GM12878 (cell line): ENCODE results near the gene TLL2. TPM values are rescaled to one million over a fixed set of nuclear protein-coding genes. Genes with fewer than 3 reads are reported as not detected.

Experiments
- ATAC-seq: fragments of 200-7000 bp; cut with Tn5 transposase; 3 replicates; pipeline ENCODE4 v1.9.1; 2020; ENCODE audit warnings: mild to moderate bottlenecking, moderate library complexity
- BruUV-seq: library from RNA; stranded (reverse); fragments of 400-500 nt; replicated peaks from 2 replicates; lab custom pipeline; 2021; lab: Mats Ljungman, UMichigan
- CTCF ChIA-PET: fragments of 300-600 bp; sonication (Branson Sonifier 250); formaldehyde crosslinking; extraction: SDS; loops from one replicate; lab custom pipeline; 2021; ENCODE audit warnings: inconsistent platforms; lab: Yijun Ruan, JAX
- POLR2A ChIA-PET: fragments of 350-600 bp; formaldehyde crosslinking; extraction: SDS; loops from one replicate; lab custom pipeline; 2021; ENCODE audit warnings: inconsistent platforms; lab: Charles Lee
- RAD21 ChIA-PET: fragments of 300-600 bp; sonication (Branson Sonifier 250); formaldehyde crosslinking; loops from one replicate; lab custom pipeline; 2023; ENCODE audit warnings: antibody characterized with exemption; ENCODE audit not compliant: unreplicated experiment; lab: Charles Lee
- SMC1A ChIA-PET: fragments of 300-600 bp; sonication (Branson Sonifier 250); formaldehyde crosslinking; loops from one replicate; lab custom pipeline; 2023; ENCODE audit not compliant: unreplicated experiment, uncharacterized antibody; lab: Charles Lee
- DNase-seq: peaks from one replicate; pipeline ENCODE4 v3.0.0-alpha.2; 2011; ENCODE audit warnings: low read depth, low spot score
- FAIRE-seq: peaks from 3 replicates; lab custom pipeline; 2011; peaks lifted over from hg19 to GRCh38; lab: Jason Lieb, UNC
- H2AFZ ChIP-seq: 2 replicates; pipeline ENCODE4 v1.6.0; 2011; ENCODE audit warnings: low read depth, low read length, control low read depth; ENCODE audit not compliant: control insufficient read depth
- H3K27ac ChIP-seq: 2 replicates; pipeline ENCODE4 v1.5.1; 2011; ENCODE audit warnings: control low read depth; ENCODE audit not compliant: control insufficient read depth, insufficient read depth
- H3K27me3 ChIP-seq, 2 experiments: replicated peaks in 1 of 2; 2 replicates each; pipeline versions ENCODE4 v1.6.0 to v1.6.1; 2011; ENCODE audit warnings: low read length in 1 of 2; ENCODE audit not compliant: control insufficient read depth in 2 of 2, insufficient read depth in 2 of 2
- H3K36me3 ChIP-seq, 2 experiments: 2 replicates each; pipeline ENCODE4 v1.5.1; 2011; ENCODE audit warnings: low read length in 1 of 2; ENCODE audit not compliant: control insufficient read depth in 2 of 2, insufficient read depth in 2 of 2
- H3K4me1 ChIP-seq: 2 replicates; pipeline ENCODE4 v1.6.1; 2011; ENCODE audit warnings: mild to moderate bottlenecking, low read length, moderate library complexity, mixed read lengths; ENCODE audit not compliant: control insufficient read depth, insufficient read depth
- H3K4me2 ChIP-seq: 2 replicates; pipeline ENCODE4 v1.6.0; 2011; ENCODE audit warnings: control low read depth; ENCODE audit not compliant: control insufficient read depth, insufficient read depth
- H3K4me3 ChIP-seq: fragments of 200-600 bp; sonication (generic); 2 replicates; pipeline ENCODE4 v1.5.1; 2016
- H3K79me2 ChIP-seq: 2 replicates; pipeline ENCODE4 v1.6.0; 2011; ENCODE audit warnings: low read length; ENCODE audit not compliant: control insufficient read depth, insufficient read depth
- H3K9ac ChIP-seq: 2 replicates; pipeline ENCODE4 v1.8.0; 2011; ENCODE audit warnings: low read length, control low read depth, mixed read lengths; ENCODE audit not compliant: control insufficient read depth, insufficient read depth
- H3K9me3 ChIP-seq: replicated peaks from 3 replicates; pipeline ENCODE4 v1.5.1; 2011; ENCODE audit warnings: mild to moderate bottlenecking, low read length; ENCODE audit not compliant: control insufficient read depth, insufficient read depth
- H4K20me1 ChIP-seq: 2 replicates; pipeline ENCODE4 v1.6.0; 2011; ENCODE audit not compliant: control insufficient read depth, insufficient read depth
- ZNF24 ChIP-seq: fragments of 450-650 bp; IDR thresholded peaks from 2 replicates; pipeline ENCODE4 v1.6.1; 2017; ENCODE audit warnings: antibody characterized with exemption, mild to moderate bottlenecking
- WGBS: methylation state at CpG from one replicate; pipeline ENCODE4 v1.1.6; 2016; ENCODE audit warnings: low lambda C conversion rate; ENCODE audit not compliant: insufficient replicate concordance, insufficient coverage; ENCODE audit errors: missing lambda C conversion rate; 5-methylcytosine and 5-hydroxymethylcytosine counted together
- in situ Hi-C: fragments of 300-500 bp; cut with MboI; formaldehyde crosslinking; loops from 9 replicates; pipeline ENCODE4 v1.14.3; 2018; ENCODE audit warnings: mixed read lengths
- intact Hi-C: fragments of 100-400 bp; cut with micrococcal nuclease; formaldehyde crosslinking; loops from one replicate; pipeline ENCODE4 v1.14.2; 2022; ENCODE audit not compliant: unreplicated experiment
- polyA plus RNA-seq, 11 experiments: library from polyadenylated mRNA; depleted of rRNA in 4 of 11; unstranded in 6 of 11; stranded (reverse) in 5 of 11; fragments of >200 nt; fragmentation: Nextera tagmentation in 4 of 11; fragmentation: Illumina TruSeq in 1 of 11; extraction: Ambion mirVana in 4 of 11; extraction: Trizol in 1 of 11; gene quantifications; 1 replicate in 1 of 11; 2 replicates in 10 of 11; pipeline versions ENCODE4 v1.2.1 to v1.2.3, GENCODE V29; 2011 to 2016; ENCODE audit warnings: inconsistent platforms in 2 of 11, missing spikeins in 2 of 11, low read depth in 1 of 11
- total RNA-seq, 4 experiments: library from RNA; depleted of rRNA in 3 of 4; stranded (reverse); fragments of >200 nt in 3 of 4; fragmentation: Illumina TruSeq in 1 of 4; extraction: Trizol in 1 of 4; gene quantifications; 2 replicates each; pipeline versions ENCODE4 v1.2.1 to v1.2.3, GENCODE V29; 2013 to 2021
- TF ChIP-seq, protein P1 (sequence below): fragments of 450-650 bp; IDR thresholded peaks from 2 replicates; pipeline ENCODE4 v1.6.1; 2017; ENCODE audit warnings: low read depth, mild to moderate bottlenecking, moderate library complexity
- TF ChIP-seq, protein P2 (sequence below): fragments of 450-650 bp; IDR thresholded peaks from 2 replicates; pipeline ENCODE4 v1.6.1; 2017; ENCODE audit warnings: antibody characterized with exemption, mild to moderate bottlenecking, moderate library complexity

Gene TLL2
- total and polyA plus RNA-seq, 10 of the 15 experiments (the other 5 are each of a cell fraction or from before 2014, with no cell fraction given): 0.02 to 2.1 (median 0.52) TPM

DNA sequence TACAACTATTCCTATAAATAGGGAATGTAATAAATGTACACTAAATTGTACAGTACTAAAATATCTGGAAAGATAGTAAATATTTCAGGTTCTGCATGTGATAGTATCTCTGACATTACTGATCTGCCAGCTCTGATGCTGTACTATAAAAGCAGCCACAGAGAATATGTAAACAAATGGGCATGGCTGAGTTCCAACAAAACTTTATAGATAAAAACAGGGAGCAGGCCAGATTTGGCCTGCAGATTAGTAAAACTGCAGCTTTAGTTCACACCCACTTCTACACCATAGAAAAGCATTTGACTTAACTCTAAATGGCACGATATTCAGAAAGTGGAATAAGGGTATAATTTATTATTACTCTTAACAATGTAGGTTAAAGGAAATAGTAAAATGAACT, 18.8 kb upstream of the TLL2 start (continued):
- TF ChIP-seq, protein P1, sequence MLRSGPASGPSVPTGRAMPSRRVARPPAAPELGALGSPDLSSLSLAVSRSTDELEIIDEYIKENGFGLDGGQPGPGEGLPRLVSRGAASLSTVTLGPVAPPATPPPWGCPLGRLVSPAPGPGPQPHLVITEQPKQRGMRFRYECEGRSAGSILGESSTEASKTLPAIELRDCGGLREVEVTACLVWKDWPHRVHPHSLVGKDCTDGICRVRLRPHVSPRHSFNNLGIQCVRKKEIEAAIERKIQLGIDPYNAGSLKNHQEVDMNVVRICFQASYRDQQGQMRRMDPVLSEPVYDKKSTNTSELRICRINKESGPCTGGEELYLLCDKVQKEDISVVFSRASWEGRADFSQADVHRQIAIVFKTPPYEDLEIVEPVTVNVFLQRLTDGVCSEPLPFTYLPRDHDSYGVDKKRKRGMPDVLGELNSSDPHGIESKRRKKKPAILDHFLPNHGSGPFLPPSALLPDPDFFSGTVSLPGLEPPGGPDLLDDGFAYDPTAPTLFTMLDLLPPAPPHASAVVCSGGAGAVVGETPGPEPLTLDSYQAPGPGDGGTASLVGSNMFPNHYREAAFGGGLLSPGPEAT: no peak
- TF ChIP-seq, protein P2, sequence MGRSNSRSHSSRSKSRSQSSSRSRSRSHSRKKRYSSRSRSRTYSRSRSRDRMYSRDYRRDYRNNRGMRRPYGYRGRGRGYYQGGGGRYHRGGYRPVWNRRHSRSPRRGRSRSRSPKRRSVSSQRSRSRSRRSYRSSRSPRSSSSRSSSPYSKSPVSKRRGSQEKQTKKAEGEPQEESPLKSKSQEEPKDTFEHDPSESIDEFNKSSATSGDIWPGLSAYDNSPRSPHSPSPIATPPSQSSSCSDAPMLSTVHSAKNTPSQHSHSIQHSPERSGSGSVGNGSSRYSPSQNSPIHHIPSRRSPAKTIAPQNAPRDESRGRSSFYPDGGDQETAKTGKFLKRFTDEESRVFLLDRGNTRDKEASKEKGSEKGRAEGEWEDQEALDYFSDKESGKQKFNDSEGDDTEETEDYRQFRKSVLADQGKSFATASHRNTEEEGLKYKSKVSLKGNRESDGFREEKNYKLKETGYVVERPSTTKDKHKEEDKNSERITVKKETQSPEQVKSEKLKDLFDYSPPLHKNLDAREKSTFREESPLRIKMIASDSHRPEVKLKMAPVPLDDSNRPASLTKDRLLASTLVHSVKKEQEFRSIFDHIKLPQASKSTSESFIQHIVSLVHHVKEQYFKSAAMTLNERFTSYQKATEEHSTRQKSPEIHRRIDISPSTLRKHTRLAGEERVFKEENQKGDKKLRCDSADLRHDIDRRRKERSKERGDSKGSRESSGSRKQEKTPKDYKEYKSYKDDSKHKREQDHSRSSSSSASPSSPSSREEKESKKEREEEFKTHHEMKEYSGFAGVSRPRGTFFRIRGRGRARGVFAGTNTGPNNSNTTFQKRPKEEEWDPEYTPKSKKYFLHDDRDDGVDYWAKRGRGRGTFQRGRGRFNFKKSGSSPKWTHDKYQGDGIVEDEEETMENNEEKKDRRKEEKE: no peak

DNA sequence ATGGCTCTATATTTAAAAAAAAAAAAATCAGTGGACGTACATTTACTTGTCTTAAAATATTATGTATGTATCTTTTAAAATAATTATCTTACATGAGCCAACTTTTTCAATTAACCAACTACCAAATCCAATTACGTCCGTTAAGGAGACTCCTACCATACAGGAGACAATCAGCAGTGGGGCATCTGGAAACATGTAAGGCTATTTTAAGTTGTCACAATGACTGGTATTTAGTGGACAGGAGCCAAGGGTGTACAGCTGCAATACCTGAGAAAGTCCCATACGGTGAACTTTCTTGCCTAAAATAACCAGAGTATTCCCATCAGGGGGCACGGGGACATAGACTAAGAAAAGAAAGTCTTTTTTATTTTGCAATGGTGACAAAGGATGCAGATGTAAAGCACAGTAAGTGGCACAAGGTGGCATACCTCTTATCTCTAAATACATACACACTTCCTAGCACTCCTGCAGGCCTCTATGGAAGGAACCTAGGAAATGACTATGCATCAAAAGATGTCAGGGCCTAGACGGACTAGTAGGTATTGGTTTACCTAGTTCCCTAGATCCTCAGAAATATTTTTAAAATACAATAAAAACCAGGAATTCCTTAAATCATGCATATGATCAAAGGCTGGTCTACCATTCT, 16.0 kb upstream of the TLL2 start:
- Histone ChIP-seq H2AFZ (no peak overlapping the region), H3K4me2 (no peak overlapping the region), H3K79me2 (no peaks in the 10 kb centered on the region)
- no TSS peak for BruUV-seq
- ChIA-PET SMC1A (no interaction called here), RAD21 (no interaction called here)
- no peak for TF ChIP-seq ZNF24
- TF ChIP-seq, all 136 proteins: peak for 0
- ChIA-PET POLR2A (no interaction called here), CTCF (interaction anchor here (0.7 kb wide), 1 partner anchor 15 kb away, joined by 3 read pairs; no protein-coding TSS in a partner anchor)
- intact Hi-C loops: no loop called here
- in situ Hi-C loops: no loop called here
- no peak for ATAC-seq
- FAIRE-seq: no peak
- no peaks in the 10 kb centered on the region for H3K4me1 ChIP-seq
- H3K9ac ChIP-seq: no peak overlapping the region
- no peak overlapping the region for H3K4me3 ChIP-seq
- H3K9me3 ChIP-seq: no peaks in the 10 kb centered on the region
- 88% methylated on average over 6 of the region's 6 CpGs for WGBS
- H3K27ac ChIP-seq: no peak overlapping the region
- no peak for DNase-seq
- H3K27me3 ChIP-seq: no peaks in the 10 kb centered on the region
- peaks cover 3 to 28% of the 10 kb centered on the region in 2 experiments for H3K36me3 ChIP-seq
- H4K20me1 ChIP-seq: no peaks in the 10 kb centered on the region
